Stimulated activated CD8-positive, alpha-beta memory T cell treated with anti-CD3 and anti-CD28 coated beads, Interleukin-4, amount 100 ng/mL, for 48 hours (primary cell): ENCODE measurements around the gene REEP2.
A peak's percentile ranks its signal among the peaks of the same experiment; 100 is the strongest.

ENCODE experiments used
- DNase-seq: peaks from one replicate; pipeline ENCODE4 v3.0.0-alpha.2; 2020

Gene REEP2

DNA sequence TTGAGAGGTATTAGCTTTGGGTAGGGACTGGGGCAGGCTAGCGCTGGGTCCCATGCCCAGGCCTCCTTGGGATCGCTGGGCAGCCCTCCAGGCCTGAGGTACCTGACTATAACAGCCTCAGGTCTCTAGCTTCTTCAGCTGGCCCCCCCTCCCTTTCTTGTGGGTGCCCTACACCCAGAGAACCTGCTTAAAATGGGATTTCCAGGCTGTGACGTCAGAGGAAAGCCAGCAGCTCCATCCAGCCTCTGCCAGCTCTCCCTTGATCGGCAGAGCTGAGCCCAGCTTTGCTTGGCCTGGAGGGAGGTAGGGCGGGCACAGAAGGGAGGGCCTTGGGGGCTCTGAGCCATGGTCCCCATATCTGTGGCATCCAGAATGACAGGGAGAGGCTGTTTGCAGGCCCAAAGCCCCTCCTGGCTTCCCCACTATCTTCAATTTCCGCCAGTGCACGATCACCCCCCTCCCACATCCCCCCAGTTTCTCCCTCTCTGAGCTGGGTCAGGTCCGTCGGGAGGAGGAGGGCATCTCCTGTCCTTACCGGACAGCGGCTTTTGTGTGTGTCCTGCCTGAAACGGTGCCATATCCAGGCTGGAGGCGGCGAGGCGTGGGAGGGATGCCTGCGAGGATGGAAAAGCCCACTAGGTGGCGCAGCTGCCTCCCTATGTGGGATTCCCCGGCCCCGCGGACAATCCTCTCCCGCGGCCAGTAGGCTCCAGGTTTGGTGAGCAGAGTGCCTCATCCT lies 10.8 kb downstream of the REEP2 start:
- peak; percentile 95 for DNase-seq

- no peak for DNase-seq
These were observed 12.1 kb downstream of the REEP2 start for GRCh38 chr5:138450971-138451370.

DNA sequence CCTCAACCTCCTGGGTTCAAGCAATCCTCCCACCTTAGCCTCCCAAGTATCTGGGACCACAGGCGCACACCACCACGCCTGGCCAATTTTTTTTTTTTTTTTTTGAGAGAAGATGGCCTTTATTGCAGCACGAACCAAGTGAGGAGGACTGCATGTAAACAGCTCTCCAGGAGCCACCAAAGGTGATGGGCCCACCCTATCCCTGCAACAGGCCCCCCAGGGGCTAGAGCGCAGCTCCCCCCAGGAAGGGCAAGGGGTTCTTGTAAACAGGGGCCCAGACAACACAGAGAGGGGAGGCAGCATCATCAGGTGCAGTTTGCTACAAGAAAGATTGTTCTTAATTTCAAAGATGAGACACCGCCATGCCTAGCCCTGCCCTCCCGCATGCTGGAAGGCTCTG lies 13.9 kb downstream of the REEP2 start:
- no peak for DNase-seq

GRCh38 chr5:138453590-138453989 lies 14.7 kb downstream of the REEP2 start:
- no peak for DNase-seq

GRCh38 chr5:138454121-138454520 lies 15.3 kb downstream of the REEP2 start:
- no peak for DNase-seq

DNA sequence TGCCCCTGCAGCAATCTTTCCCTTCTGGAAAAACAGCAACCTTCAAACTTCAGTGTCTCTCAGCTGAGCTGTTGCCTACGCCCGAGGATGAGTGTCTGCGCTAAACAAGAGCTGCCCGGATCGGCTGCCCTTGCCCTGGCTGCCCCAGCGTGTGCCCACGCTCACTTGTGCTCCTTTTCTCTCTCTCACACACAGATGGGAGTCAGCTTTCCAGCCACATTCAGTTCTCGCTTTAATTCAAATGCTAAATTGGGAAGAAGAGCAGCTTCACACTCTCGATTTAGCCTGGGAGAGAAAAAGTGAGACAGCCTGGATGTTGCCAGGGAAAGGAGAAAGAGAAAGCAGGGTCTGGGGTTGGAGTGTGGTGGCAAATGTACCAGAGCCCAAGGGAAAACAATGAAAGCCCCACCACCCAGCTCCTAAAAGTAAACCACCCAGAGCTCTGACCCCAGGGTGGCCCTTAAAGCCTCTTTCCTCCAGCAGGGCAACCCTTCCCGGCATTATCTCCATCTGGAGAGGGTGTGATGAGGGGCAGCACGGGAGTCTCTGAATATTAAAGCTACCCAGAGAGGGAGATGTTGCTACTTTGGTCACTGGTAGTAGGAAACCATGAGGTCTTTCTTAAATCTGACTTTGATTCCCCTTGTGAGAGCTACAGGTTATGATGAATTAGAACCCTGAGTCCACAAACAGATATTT lies 16.5 kb downstream of the REEP2 start:
- DNase-seq = no peak

GRCh38 chr5:138457531-138458275 lies 18.8 kb downstream of the REEP2 start:
- no peak for DNase-seq

DNA sequence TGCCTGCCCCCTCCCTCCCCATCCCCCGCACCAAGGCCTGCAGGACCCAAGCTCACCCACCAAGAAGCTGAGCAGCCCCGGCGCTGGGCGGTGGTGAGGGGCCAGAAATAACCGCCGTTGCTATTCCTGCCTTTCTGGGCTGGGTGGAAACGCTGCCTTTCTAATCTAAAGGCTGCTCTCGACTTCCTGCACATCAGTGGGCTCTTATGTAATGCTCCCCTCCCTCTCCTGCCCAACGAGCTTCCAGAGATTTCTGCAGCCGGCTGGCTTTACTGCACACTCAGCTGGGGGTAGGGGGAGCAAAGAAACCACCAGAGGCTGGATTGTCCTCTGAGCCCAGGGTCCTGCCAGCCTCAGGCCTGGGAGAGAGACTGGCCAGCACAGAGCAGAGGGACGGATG lies 19.5 kb downstream of the REEP2 start:
- DNase-seq = no peak

- no peak for DNase-seq
These were observed 20.0 kb downstream of the REEP2 start for GRCh38 chr5:138458856-138459255.

DNA sequence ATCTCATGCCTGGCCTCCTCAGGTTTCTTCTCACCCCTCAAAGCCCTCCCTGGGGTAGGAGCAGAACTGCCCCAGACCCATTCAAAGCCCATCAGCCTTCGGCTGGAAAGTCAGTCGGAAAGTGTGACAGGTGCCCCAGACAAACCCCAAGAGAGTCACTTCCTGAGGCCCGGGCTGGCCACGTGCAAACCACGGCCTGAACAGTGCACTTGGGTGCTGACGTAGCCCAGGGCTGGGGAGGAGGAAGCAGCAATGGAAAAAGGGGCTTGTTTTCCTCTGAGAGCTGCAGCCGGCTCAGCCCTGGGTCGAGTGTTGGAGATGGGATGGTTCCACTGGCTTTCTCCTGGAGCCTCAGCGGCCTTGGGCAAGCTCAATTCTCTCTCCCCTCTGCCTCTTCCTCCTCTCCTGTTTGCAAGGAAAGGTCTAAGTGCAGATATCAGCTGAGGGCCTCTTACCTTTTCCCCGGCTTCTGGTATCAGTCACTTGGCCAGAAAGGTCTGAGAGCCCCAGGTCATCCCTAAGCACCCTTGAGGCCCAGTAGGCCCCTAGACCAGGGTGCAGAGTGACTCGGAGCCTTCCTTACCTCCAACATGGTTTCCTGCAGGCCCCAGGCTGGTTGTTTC lies 20.6 kb downstream of the REEP2 start:
- DNase-seq = peak; percentile 92

DNA sequence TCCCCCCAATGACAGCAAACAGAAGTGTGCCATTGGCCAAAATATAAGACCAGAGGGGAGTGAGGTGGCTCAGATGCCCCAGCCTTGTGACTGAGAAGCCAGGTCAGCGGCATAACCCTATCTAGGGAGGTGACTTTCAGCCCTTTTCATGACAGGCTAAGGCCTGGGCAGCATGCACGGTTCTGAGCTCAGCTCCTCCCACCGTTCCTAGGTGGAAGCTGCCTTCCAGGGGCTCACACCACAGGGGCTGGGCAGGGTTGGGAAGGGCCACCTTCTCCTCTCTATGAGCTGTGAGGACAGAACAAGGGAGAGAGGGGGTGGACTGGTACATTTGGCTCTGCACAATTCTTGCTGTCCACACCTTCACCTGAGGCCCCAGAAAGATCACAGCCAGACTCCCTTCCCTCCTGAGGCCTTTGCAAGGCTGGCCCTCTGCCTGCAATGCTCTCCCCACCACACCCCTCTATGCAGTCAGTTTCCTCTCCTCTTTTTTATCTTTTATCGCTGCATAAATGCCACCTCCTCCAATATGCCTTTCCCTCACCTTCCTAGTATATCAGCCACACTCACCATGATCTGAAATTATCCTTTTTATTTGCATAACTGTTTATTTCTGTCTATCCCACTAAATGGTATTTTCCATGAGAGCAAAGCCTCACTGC lies 21.3 kb downstream of the REEP2 start:
- DNase-seq = no peak

- DNase-seq = no peak
These were observed 22.7 kb downstream of the REEP2 start for GRCh38 chr5:138461343-138462125.

GRCh38 chr5:138463419-138464007 lies 24.7 kb downstream of the REEP2 start:
- no peak for DNase-seq

- peak; percentile 96 for DNase-seq
These were observed 25.1 kb downstream of the REEP2 start for GRCh38 chr5:138464008-138464387.

- DNase-seq = peak; percentile 94
These were observed 25.8 kb downstream of the REEP2 start for GRCh38 chr5:138464388-138465260.

GRCh38 chr5:138465261-138466124 lies 26.6 kb downstream of the REEP2 start, which contains the start of gene EGR1:
EGR1 (plus strand) TSS chr5:138465479; CDS start chr5:138465762, 283 bp downstream.
- peak; percentile 97 for DNase-seq

DNA sequence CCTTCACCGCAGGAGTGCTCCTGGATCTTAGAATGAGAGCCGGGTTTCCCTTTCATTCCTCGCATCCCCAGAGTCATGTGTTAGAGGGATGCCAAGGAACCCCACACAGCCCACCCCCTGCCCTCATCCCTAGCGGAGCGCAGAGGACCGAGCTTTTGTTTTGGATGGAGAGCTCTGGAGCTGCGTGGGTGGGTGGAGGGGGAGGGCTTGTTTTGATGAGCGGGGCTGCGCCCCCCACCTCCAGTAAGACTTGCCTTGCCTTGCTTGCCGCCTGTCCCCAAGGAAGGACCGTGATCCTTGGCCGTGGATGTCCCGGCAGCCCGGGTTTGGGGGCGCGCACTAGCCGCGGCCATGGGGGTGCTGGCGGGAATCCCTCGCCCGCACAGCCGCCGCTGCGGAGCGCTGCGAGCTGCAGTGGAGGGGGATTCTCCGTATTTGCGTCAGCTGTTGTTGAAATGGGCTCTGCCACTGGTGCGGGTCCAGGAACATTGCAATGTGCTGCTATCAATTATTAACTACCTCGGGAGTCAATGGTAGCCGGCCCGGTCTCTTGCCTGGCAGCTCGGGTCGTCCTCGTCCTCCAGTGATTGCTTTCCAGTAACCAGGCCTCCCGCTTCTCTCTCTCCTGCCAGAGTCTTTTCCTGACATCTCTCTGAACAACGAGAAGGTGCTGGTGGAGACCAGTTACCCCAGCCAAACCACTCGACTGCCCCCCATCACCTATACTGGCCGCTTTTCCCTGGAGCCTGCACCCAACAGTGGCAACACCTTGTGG lies 27.5 kb downstream of the REEP2 start:
- DNase-seq = peak; percentile 41

DNA sequence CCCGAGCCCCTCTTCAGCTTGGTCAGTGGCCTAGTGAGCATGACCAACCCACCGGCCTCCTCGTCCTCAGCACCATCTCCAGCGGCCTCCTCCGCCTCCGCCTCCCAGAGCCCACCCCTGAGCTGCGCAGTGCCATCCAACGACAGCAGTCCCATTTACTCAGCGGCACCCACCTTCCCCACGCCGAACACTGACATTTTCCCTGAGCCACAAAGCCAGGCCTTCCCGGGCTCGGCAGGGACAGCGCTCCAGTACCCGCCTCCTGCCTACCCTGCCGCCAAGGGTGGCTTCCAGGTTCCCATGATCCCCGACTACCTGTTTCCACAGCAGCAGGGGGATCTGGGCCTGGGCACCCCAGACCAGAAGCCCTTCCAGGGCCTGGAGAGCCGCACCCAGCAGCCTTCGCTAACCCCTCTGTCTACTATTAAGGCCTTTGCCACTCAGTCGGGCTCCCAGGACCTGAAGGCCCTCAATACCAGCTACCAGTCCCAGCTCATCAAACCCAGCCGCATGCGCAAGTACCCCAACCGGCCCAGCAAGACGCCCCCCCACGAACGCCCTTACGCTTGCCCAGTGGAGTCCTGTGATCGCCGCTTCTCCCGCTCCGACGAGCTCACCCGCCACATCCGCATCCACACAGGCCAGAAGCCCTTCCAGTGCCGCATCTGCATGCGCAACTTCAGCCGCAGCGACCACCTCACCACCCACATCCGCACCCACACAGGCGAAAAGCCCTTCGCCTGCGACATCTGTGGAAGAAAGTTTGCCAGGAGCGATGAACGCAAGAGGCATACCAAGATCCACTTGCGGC lies 28.2 kb downstream of the REEP2 start:
- DNase-seq = no peak
